GM12864 (cell line): ENCODE results near the gene SNRPD1.
A peak's percentile ranks its signal among the peaks of the same experiment; 100 is the strongest.
"Not testable (repeated sequence)": the region's sequence is repeated elsewhere in the genome, so short reads cannot be mapped to it uniquely, and the experiment has no call there.

Experiments used
- DNase-seq: peaks from one replicate; pipeline ENCODE4 v3.0.0-alpha.2; 2011; ENCODE audit warnings: low read depth
- H3K4me3 ChIP-seq: 2 replicates; pipeline ENCODE4 v1.5.1; 2011; ENCODE audit warnings: mild to moderate bottlenecking, low read depth, low read length, control low read depth
- CTCF ChIP-seq: IDR thresholded peaks from 2 replicates; pipeline ENCODE4 v1.5.1; 2011; ENCODE audit warnings: low read depth, mild to moderate bottlenecking, moderate library complexity, low read length, control low read depth, inconsistent platforms; ENCODE audit errors: missing control alignments

SNRPD1 gene

GRCh38 chr18:21629089-21629832 is 17.1 kb downstream of the SNRPD1 start:
- TF ChIP-seq CTCF, result no peak
- DNase-seq, result peak; percentile 65
- H3K4me3 ChIP-seq, result no peak overlapping the region

GRCh38 chr18:21632393-21632792 is 20.3 kb downstream of the SNRPD1 start:
- DNase-seq, result no peak
- no peak for TF ChIP-seq CTCF
- H3K4me3 ChIP-seq, result no peak overlapping the region

DNA sequence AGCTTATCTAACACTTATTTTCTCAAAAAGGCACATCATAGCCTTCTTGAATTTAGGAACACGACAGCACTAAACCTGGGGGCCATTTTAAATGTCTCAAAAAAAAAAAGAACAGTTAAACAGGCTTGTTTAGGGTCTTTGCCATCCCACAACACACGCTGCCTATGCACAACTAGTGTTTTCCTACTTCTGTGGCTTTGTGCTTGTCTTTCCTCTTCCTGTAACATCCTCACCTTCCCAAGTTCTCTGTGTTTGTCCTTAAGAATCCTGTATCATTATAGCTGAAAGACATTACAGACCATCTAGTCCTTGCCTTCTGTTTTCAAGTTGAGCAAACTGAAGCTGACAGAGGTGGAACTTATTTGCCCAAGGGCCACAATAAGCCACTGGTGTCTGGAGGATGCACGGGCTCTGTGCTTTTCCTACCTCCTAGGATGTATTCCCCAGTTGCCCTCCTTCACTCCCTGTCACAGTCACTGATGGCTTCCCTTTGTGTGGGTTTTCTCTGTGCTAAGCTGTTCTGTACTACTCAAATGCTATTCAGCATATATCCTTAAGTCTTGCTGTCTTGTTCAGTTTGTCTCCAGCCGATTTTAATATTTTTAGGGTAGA is 22.6 kb downstream of the SNRPD1 start:
- no peak for DNase-seq
- TF ChIP-seq CTCF, result no peak
- no peak overlapping the region for H3K4me3 ChIP-seq

GRCh38 chr18:21636769-21637168 is 24.7 kb downstream of the SNRPD1 start:
- no peak for TF ChIP-seq CTCF
- DNase-seq, result no peak
- no peak overlapping the region for H3K4me3 ChIP-seq

DNA sequence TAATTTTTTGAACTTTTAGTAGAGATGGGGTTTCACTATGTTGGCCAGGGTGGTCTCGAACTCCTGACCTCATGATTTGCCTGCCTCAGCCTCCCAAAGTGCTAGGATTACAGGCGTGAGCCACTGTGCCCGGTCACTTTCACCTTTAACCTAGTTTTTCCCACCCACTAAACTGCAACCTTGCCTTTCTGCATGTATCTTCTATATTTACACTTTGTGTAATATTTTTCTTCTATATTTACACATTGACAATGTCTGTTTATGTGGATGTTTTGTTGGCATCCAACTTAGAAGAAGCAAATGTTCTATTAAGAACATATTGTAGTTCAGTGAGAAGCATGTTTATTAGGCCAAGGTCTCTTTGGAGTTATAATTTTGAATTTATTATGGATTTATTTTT is 26.7 kb downstream of the SNRPD1 start:
- no peak overlapping the region for H3K4me3 ChIP-seq
- TF ChIP-seq CTCF, result no peak
- no peak for DNase-seq

GRCh38 chr18:21640375-21640774 is 28.3 kb downstream of the SNRPD1 start:
- H3K4me3 ChIP-seq, result not testable (repeated sequence)

DNA sequence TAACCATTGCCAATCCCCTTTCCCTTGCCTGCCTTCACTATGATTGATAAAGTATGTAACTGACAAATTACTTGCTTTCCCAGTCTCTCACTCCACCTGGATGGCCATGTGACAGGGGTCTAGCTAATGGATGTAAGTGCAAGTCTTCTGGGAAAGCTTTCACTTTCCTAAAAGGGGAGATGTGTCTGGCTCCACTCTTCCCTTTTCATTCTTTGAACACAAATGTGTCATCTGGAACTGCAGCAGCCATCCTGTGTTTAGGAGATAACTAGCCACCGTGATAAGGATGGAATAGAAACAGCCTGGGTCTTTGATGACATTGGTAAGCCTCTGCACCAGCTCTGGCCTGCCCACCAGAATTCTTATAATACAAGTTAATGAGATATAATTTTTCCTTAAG is 38.2 kb downstream of the SNRPD1 start:
- DNase-seq, result no peak
- H3K4me3 ChIP-seq, result no peak overlapping the region
- TF ChIP-seq CTCF, result no peak

More at GRCh38 chr18:21640375-21640774, 28.3 kb downstream of the SNRPD1 start:
- not testable (repeated sequence) for DNase-seq
